NCI-H446 treated with DMSO at 0.1 percent for 48 hours (cell line): ENCODE data around the gene BCL11A.

ENCODE experiments used
- DNase-seq: peaks from one replicate; lab custom pipeline; 2025; lab: John Stamatoyannopoulos, UW

The BCL11A gene

DNA sequence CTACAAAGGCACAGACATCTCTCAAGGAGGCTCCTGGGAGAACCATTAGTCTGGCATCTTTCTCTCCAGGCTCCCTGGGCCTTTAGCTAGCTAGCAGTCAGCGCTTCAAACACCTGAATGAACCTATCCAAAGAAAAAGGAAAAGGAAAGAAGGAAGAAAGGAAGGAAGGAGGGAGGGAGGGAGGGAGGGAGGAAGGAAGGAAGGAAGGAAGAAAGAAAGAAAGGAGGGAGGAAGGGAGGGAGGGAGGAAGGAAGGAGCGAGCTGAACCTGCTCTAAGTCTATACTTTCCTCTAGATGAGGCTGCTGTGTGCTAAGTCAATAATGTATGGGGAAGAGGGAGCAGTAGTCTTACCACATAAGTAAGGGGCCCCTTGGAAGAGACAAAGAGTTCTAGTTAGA lies 5.1 kb upstream of the BCL11A start:
- no peak for DNase-seq

- no peak for DNase-seq
Measured at GRCh38 chr2:60557486-60557864, 4.0 kb upstream of the BCL11A start.

GRCh38 chr2:60556576-60557485 lies 3.4 kb upstream of the BCL11A start:
- no peak for DNase-seq

GRCh38 chr2:60556175-60556574 lies 2.7 kb upstream of the BCL11A start:
- DNase-seq, result no peak

DNA sequence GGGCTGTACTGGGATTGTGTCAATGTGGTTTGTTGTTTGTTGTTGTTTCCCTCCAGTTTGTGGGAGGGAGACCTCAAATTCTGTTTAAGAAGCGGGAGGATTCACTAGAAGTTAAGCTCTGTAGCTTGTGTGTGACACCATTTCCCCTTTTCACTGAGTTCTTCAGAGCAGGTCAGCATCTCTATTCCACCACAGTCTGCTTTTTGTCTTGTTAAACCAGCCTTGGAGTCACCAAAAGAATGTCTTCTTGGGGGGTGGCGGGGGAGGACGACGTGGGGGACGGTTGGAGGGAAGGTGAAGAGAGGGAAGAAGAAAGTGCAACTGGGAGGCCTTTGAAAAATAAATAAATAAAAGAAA lies 2.3 kb upstream of the BCL11A start:
- no peak for DNase-seq

DNA sequence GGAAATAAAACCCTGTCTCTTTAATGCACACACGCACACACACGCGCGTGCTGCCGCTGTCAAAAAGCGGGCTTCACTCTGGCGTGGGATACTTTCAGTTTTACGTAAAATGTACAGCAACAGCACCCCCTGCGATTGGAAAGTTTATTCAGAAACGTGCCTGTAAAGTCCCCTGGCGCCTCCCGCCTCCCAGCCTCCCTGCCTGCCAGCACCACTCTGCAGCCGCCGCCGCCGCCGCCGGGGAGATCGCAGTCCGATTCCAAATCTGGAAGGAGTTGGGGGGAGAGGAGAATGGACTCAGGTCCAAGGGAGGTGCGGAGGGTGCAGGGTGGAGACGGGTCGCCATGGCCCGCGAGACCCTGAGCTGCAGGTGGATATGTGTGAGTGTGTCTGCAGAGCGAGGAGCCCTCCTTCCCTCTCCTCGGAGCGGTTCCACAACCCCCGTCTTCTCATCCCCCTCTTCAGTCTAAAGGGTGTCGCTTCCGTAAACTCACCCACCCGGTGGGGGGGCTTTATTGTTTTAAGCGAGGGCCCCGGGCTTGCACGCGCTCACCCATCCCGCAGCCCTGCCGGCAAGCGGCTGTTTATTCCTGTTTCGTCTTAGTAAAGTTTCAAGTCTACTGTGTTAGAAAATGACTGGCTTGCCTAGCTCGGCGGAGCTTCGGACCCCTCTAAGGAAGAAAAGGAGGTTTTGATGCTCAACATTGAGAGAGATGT lies 1.8 kb upstream of the BCL11A start:
- peak; percentile 46 for DNase-seq

- no peak for DNase-seq
Measured at GRCh38 chr2:60554646-60555065, 1.2 kb upstream of the BCL11A start.

- no peak for DNase-seq
Measured at GRCh38 chr2:60554074-60554645, 706 bp upstream of the BCL11A start.

DNA sequence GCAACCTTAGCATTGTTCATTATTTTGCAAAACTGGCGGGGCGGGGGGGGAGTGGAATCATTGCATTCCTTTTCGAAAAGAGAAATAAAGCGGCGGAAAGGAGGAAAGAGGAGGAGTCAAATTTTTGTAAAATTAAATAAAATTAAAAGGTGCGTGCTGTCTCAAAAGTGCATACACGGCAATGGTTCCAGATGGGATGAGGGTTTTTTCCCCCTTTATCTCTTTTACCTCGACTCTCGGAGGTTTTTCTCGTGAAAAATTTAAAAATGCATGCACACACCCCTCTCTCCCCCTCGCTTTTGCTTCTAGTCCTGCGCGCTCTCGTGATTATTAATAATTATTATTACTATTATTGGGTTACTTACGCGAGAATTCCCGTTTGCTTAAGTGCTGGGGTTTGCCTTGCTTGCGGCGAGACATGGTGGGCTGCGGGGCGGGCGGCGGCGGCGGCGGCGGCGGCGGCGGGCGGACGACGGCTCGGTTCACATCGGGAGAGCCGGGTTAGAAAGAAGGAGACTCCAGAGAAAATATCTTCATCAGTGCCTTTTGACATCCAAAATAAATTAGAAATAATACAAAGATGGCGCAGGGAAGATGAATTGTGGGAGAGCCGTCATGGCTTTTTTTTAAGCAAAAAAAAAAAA lies 481 bp downstream of the BCL11A start:
- DNase-seq, result no peak

DNA sequence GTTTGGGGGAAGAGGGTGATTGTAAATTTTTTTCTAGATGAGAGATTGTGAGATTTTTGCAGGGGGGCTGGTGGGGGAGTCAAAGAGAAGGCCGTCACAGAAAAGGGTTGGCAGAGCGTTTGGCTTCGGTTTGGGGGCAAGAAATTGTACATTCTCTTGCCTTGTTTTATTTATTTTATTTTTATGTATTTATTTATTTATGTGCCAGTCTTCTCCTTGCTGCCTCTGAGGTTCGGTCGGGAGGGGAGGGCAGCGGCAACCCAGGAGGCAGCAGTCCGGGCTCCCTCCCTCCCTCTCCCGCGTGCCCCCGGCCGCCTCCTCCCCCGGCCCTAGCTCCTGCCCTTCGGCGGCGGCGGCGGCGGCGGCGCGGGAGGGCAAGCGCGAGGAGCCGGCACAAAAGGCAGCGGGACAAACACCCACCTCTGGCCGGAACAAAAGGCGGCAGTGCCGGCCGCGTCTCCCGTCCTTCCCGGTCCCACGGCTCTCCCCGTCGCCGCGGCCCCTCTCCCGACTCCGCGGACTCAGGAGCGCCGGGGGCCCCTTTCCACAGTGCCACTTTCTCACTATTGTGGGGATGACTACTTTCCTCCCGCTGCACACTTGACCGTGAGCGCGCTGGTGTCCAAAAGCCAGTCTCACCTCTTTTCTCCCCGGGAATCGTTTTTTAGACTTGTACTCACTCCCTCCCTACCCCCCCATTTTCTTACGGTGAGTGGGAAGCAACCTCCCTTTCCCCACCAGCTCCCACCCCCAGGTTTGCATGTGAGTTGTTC lies 1.2 kb downstream of the BCL11A start:
- no peak for DNase-seq

DNA sequence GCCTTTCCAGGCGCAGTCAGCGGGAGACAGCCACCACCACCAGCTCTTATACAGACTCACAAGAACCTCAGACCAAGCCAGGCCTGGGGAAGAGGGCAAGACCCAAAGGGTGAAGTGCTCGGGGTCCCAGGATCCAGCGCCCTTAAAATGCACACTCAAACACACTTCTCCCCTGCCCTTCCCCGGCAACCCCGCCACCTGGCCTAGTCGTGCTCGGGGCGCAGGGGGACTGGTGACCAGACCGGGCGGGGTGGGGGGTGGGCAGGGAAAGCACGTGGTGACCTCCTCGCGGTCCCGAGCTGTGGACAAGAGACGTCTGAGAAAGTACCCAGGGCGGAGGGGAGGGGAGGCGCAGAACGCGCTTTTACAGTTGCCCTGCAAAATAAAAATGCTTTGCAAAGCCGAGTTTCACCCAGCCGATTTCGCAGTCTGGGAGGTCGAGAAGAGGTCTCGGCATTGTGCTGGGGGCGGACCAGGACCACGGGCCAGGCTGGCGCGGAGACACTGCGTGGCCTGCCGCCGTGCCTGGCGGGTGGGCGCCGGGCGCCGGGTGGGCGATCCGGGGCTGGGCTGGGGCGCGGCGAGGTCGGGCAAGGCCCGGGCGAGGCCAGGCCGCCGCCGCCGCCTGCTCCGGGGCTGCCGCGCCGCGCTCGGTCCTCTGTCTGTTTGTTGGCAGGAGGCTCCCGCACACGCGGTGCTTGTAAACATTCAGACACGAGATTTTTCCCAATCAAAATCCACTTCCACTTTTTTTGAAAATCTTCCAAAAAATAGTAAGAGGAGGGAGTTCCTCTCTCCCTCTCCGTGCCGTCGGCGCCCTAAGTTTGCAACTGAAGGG lies 2.0 kb downstream of the BCL11A start:
- DNase-seq, result peak; percentile 59

DNA sequence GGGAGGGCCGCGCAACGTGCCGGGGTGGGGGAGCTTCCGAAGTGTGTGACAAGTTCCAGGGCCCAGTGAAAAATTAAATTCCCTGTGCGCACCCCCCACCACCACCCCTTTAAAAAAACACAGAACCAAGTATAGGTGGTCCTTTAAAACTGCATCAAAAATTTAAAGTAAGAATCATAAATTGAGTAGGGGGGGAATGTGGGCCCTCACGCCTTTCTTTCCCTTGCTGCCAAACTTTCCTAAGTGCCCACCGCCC lies 2.5 kb downstream of the BCL11A start:
- no peak for DNase-seq

GRCh38 chr2:60550178-60550983 lies 3.1 kb downstream of the BCL11A start:
- DNase-seq, result peak; percentile 82

- no peak for DNase-seq
Measured at GRCh38 chr2:60549928-60550177, 3.6 kb downstream of the BCL11A start.

GRCh38 chr2:60549238-60549927 lies 4.1 kb downstream of the BCL11A start:
- no peak for DNase-seq

DNA sequence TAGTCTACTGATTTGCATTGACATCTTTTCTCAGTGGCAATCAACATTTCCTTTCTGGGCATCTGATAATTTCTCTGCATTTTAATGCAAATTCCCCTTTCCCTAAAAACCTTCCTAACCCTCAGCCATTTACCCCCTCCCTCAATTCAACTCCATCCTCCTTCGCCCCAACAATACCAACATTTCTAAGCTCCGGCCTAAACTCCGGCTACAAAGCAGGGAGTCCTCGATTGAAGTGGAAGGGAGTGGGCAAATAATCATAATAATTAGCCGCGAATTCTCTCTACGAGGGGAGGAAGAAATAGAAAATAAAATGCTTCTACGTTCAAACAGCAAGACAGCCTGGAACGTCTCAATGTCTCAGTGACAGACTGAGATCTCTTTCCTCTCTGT lies 4.6 kb downstream of the BCL11A start:
- no peak for DNase-seq

- no peak for DNase-seq
Measured at GRCh38 chr2:60548311-60548710, 5.1 kb downstream of the BCL11A start.

- DNase-seq, result no peak
Measured at GRCh38 chr2:60547841-60548240, 5.6 kb downstream of the BCL11A start.

DNA sequence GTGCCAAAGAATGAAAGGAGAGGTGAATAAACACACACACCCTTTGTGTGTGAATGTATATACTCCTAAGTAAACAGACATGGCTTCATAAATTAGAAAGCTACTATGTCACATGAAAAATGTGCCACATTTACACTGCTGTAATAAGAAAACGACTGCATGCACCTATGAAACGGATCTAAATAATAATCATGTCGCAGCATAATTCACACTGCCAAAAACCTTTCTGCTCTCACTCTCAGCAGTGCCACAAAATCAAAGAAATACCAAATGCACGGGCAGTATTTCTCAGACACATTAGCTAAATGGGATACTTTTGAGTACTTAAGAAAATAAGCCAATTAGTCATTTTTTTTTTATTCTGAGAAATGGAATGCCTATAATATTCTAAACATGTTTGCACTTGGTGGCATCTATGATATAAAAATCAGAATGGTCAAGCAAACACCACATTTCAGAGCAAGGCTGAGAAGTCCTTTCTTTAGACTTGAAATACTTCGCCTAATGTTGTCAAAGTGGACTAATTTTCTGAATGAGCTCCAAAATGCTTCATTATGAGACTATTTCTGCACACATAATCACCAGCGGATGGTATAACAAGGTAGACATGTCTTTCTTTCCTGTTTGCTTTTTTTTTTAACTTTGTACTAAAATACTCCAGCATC lies 6.6 kb downstream of the BCL11A start:
- DNase-seq, result no peak
